H9 (cell line): ENCODE results near the gene DTNA. TPM values are rescaled to one million over a fixed set of nuclear protein-coding genes. Genes with fewer than 3 reads are reported as not detected.

Source experiments
- DNase-seq: peaks from one replicate; pipeline ENCODE4 v3.0.0-alpha.2; 2017
- H2AFZ ChIP-seq: one replicate; pipeline ENCODE4 v1.6.1; 2013; ENCODE audit warnings: mild to moderate bottlenecking, low read length, control low read depth, moderate library complexity
- H2AK5ac ChIP-seq: 2 replicates; pipeline ENCODE4 v1.6.1; 2013; ENCODE audit warnings: low read length, control low read depth, mixed read lengths; ENCODE audit not compliant: insufficient read length
- H2BK120ac ChIP-seq: one replicate; pipeline ENCODE4 v1.6.1; 2013; ENCODE audit warnings: low read depth, mild to moderate bottlenecking, low read length, control low read depth, inconsistent platforms; ENCODE audit not compliant: poor library complexity, severe bottlenecking
- H2BK12ac ChIP-seq: 2 replicates; pipeline ENCODE4 v1.6.1; 2013; ENCODE audit warnings: low read length, control low read depth, mixed read lengths, low read depth; ENCODE audit not compliant: insufficient read length
- H2BK15ac ChIP-seq: 2 replicates; pipeline ENCODE4 v1.6.1; 2013; ENCODE audit warnings: low read depth, low read length, control low read depth
- H2BK20ac ChIP-seq: one replicate; pipeline ENCODE4 v1.6.1; 2013; ENCODE audit warnings: low read depth, mild to moderate bottlenecking, low read length, control low read depth, inconsistent platforms; ENCODE audit not compliant: poor library complexity, severe bottlenecking
- H2BK5ac ChIP-seq: 2 replicates; pipeline ENCODE4 v1.6.1; 2013; ENCODE audit warnings: low read length, control low read depth, mixed read lengths; ENCODE audit not compliant: insufficient read length
- H3K14ac ChIP-seq: 2 replicates; pipeline ENCODE4 v1.6.1; 2013; ENCODE audit warnings: low read length, control low read depth; ENCODE audit not compliant: insufficient read depth
- H3K18ac ChIP-seq: 2 replicates; pipeline ENCODE4 v1.6.1; 2013; ENCODE audit warnings: low read depth, mild to moderate bottlenecking, mixed read lengths, low read length, control low read depth; ENCODE audit not compliant: insufficient read length
- H3K23ac ChIP-seq: 2 replicates; pipeline ENCODE4 v1.6.1; 2013; ENCODE audit warnings: low read length, control low read depth, mixed read lengths, low read depth; ENCODE audit not compliant: insufficient read length
- H3K23me2 ChIP-seq: 2 replicates; pipeline ENCODE4 v1.6.1; 2013; ENCODE audit warnings: low read depth, mild to moderate bottlenecking, mixed read lengths, low read length, control low read depth; ENCODE audit not compliant: insufficient read length, poor library complexity, severe bottlenecking
- H3K27ac ChIP-seq: 2 replicates; pipeline ENCODE4 v1.5.1; 2013; ENCODE audit warnings: low read length, control low read depth, mixed read lengths, low read depth; ENCODE audit not compliant: insufficient read length
- H3K27me3 ChIP-seq: 2 replicates; pipeline ENCODE4 v1.6.1; 2013; ENCODE audit warnings: low read length, control low read depth, inconsistent platforms; ENCODE audit not compliant: insufficient read depth
- H3K4ac ChIP-seq: 2 replicates; pipeline ENCODE4 v1.6.1; 2013; ENCODE audit warnings: low read depth, mild to moderate bottlenecking, control low read depth, inconsistent platforms, low read length, moderate library complexity
- H3K4me1 ChIP-seq: 2 replicates; pipeline ENCODE4 v1.6.1; 2013; ENCODE audit warnings: low read length, control low read depth, inconsistent platforms; ENCODE audit not compliant: insufficient read depth
- H3K4me2 ChIP-seq: 2 replicates; pipeline ENCODE4 v1.6.1; 2013; ENCODE audit warnings: low read length, control low read depth, mixed read lengths; ENCODE audit not compliant: insufficient read length, insufficient read depth
- H3K56ac ChIP-seq: 2 replicates; pipeline ENCODE4 v1.6.1; 2013; ENCODE audit warnings: low read depth, mild to moderate bottlenecking, mixed read lengths, low read length, control low read depth; ENCODE audit not compliant: insufficient read length
- H3K79me1 ChIP-seq: 2 replicates; pipeline ENCODE4 v1.6.1; 2013; ENCODE audit warnings: low read depth, mild to moderate bottlenecking, moderate library complexity, low read length, control low read depth, inconsistent platforms; ENCODE audit not compliant: insufficient read depth, poor library complexity, severe bottlenecking
- H3K79me2 ChIP-seq: 2 replicates; pipeline ENCODE4 v1.6.1; 2013; ENCODE audit warnings: low read length, control low read depth, inconsistent platforms; ENCODE audit not compliant: insufficient read depth
- H3K9ac ChIP-seq: 2 replicates; pipeline ENCODE4 v1.6.1; 2013; ENCODE audit warnings: low read length, control low read depth, mixed read lengths; ENCODE audit not compliant: insufficient read length; ENCODE audit errors: extremely low read depth
- H3K9me3 ChIP-seq: one replicate; pipeline ENCODE4 v1.6.1; 2013; ENCODE audit warnings: low read depth, low read length, inconsistent platforms; ENCODE audit not compliant: control insufficient read depth
- H3T11ph ChIP-seq: one replicate; pipeline ENCODE4 v1.6.1; 2013; ENCODE audit warnings: mild to moderate bottlenecking, low read length, control low read depth, inconsistent platforms
- H4K20me1 ChIP-seq: one replicate; pipeline ENCODE4 v1.6.1; 2013; ENCODE audit not compliant: control insufficient read depth, insufficient read length, insufficient read depth
- H4K5ac ChIP-seq: 2 replicates; pipeline ENCODE4 v1.6.1; 2013; ENCODE audit warnings: low read depth, mild to moderate bottlenecking, mixed read lengths, low read length, control low read depth; ENCODE audit not compliant: insufficient read length
- H4K8ac ChIP-seq: replicated peaks from 2 replicates; pipeline ENCODE4 v1.6.1; 2013; ENCODE audit warnings: low read length, control low read depth, mixed read lengths, low read depth; ENCODE audit not compliant: insufficient read length
- H4K91ac ChIP-seq: 2 replicates; pipeline ENCODE4 v1.6.1; 2013; ENCODE audit warnings: low read depth, mild to moderate bottlenecking, moderate library complexity, mixed read lengths, low read length, control low read depth; ENCODE audit not compliant: insufficient read length
- H3K27ac Mint-ChIP-seq, 3 experiments: 2 replicates in 2 of 3; 3 replicates in 1 of 3; pipeline ENCODE4 v1.8.0; 2020 to 2021; ENCODE audit warnings: mixed read lengths in 3 of 3, mild to moderate bottlenecking in 1 of 3, moderate library complexity in 1 of 3
- H3K27me3 Mint-ChIP-seq: 2 replicates; pipeline ENCODE4 v1.8.0; 2021; ENCODE audit warnings: low read depth, mild to moderate bottlenecking, moderate library complexity, mixed read lengths
- H3K36me3 Mint-ChIP-seq, 3 experiments: 2 replicates in 2 of 3; 3 replicates in 1 of 3; pipeline ENCODE4 v1.8.0; 2020 to 2021; ENCODE audit warnings: low read depth in 3 of 3, mixed read lengths in 3 of 3; ENCODE audit not compliant: insufficient read depth in 1 of 3
- H3K4me1 Mint-ChIP-seq, 2 experiments: 2 replicates each; pipeline ENCODE4 v1.8.0; 2020; ENCODE audit warnings: mixed read lengths in 2 of 2
- H3K4me3 Mint-ChIP-seq, 2 experiments: 2 replicates in 1 of 2; 3 replicates in 1 of 2; pipeline ENCODE4 v1.8.0; 2020 to 2021; ENCODE audit warnings: mild to moderate bottlenecking in 2 of 2, mixed read lengths in 2 of 2, moderate library complexity in 1 of 2
- H3K9me3 Mint-ChIP-seq, 2 experiments: 2 replicates in 1 of 2; 3 replicates in 1 of 2; pipeline ENCODE4 v1.8.0; 2020; ENCODE audit warnings: mild to moderate bottlenecking in 2 of 2, mixed read lengths in 2 of 2, moderate library complexity in 1 of 2
- CTCF ChIP-seq: fragments of 200-600 bp; sonication (generic); conservative IDR thresholded peaks from 3 replicates; pipeline ENCODE4 v1.8.0; 2021; ENCODE audit warnings: antibody characterized with exemption, mild to moderate bottlenecking
- WGBS: extraction: QIAGEN DNeasy Blood & Tissue Kit; methylation state at CpG from one replicate; pipeline ENCODE4 v1.1.7; 2013; ENCODE audit warnings: missing lambda C conversion rate, low lambda C conversion rate, mixed read lengths; ENCODE audit not compliant: insufficient read length; ENCODE audit errors: extremely low coverage; 5-methylcytosine and 5-hydroxymethylcytosine counted together
- total RNA-seq: library from RNA; stranded (reverse); gene quantifications from 2 replicates; pipeline ENCODE4 v1.2.1, GENCODE V29; 2021

The DTNA gene
- total RNA-seq, 1 experiment from 2014 or later: 25.5 TPM

GRCh38 chr18:34911081-34911480, 201.0 kb downstream of the DTNA start:
- Histone ChIP-seq H3K27ac (no peak overlapping the region), H4K5ac (no peak overlapping the region), H4K8ac (no peak overlapping the region), H4K20me1 (no peaks in the 10 kb centered on the region), H3K79me1 (no peaks in the 10 kb centered on the region), H2BK15ac (no peak overlapping the region), H2AK5ac (no peak overlapping the region), H3T11ph (no peak overlapping the region), H2BK20ac (no peak overlapping the region), H3K18ac (no peak overlapping the region), H3K27me3 (no peaks in the 10 kb centered on the region), H2BK120ac (no peak overlapping the region), H3K9me3 (no peaks in the 10 kb centered on the region), H4K91ac (no peak overlapping the region), H3K4ac (no peak overlapping the region), H2BK5ac (no peak overlapping the region), H3K79me2 (no peaks in the 10 kb centered on the region), H3K4me1 (no peaks in the 10 kb centered on the region), H3K14ac (no peak overlapping the region), H3K56ac (no peak overlapping the region), H3K4me2 (no peak overlapping the region), H3K23me2 (no peaks in the 10 kb centered on the region), H2BK12ac (no peak overlapping the region), H3K9ac (no peak overlapping the region), H2AFZ (no peak overlapping the region), H3K23ac (no peak overlapping the region)
- DNase-seq: no peak
- Mint-ChIP-seq H3K27me3 (no peaks in the 10 kb centered on the region), H3K36me3 (peaks cover 3 to 13% (median 5%) of the 10 kb centered on the region in 3 experiments; a peak in 6 of 7 replicates), H3K9me3 (peaks cover 6% of the 10 kb centered on the region in 2 experiments), H3K27ac (no peak overlapping the region), H3K4me1 (0 out of 4 replicates have a peak, but pooled peaks cover 0 to 2% of the 10 kb centered on the region in 2 experiments), H3K4me3 (no peak overlapping the region)
- no peak for TF ChIP-seq CTCF
- WGBS: no CpG with 5 or more reads among the region's 2 CpGs
